Astrocyte (in vitro differentiated cells and primary cell): ENCODE data around the gene BASP1. TPM values are rescaled to one million over a fixed set of nuclear protein-coding genes. Genes with fewer than 3 reads are reported as not detected.

Source experiments
- DNase-seq: peaks from one replicate; pipeline ENCODE4 v3.0.0-alpha.2; 2010; ENCODE audit warnings: low read depth
- FAIRE-seq: peaks from 2 replicates; lab custom pipeline; 2011; peaks lifted over from hg19 to GRCh38; lab: Jason Lieb, UNC
- H2AFZ ChIP-seq: 2 replicates; pipeline ENCODE4 v1.6.0; 2012; ENCODE audit warnings: low read depth, low read length, inconsistent platforms
- H3K27ac ChIP-seq: 2 replicates; pipeline ENCODE4 v1.5.1; 2011; ENCODE audit warnings: low read depth, low read length, inconsistent platforms
- H3K27me3 ChIP-seq: 2 replicates; pipeline ENCODE4 v1.6.0; 2011; ENCODE audit warnings: low read length, inconsistent platforms; ENCODE audit not compliant: insufficient read depth
- H3K36me3 ChIP-seq: 2 replicates; pipeline ENCODE4 v1.5.1; 2011; ENCODE audit warnings: low read length, inconsistent platforms; ENCODE audit not compliant: insufficient read depth
- H3K4me1 ChIP-seq: 2 replicates; pipeline ENCODE4 v1.5.1; 2011; ENCODE audit warnings: low read length, inconsistent platforms; ENCODE audit not compliant: insufficient read depth
- H3K4me2 ChIP-seq: 2 replicates; pipeline ENCODE4 v1.6.0; 2012; ENCODE audit warnings: low read length, inconsistent platforms
- H3K4me3 ChIP-seq: 2 replicates; pipeline ENCODE4 v1.5.1; 2011; ENCODE audit warnings: low read depth, mild to moderate bottlenecking, low read length, inconsistent platforms; ENCODE audit not compliant: insufficient read depth
- H3K79me2 ChIP-seq: 2 replicates; pipeline ENCODE4 v1.6.0; 2012; ENCODE audit warnings: mild to moderate bottlenecking, low read length, inconsistent platforms; ENCODE audit not compliant: insufficient read depth
- H3K9ac ChIP-seq: 2 replicates; pipeline ENCODE4 v1.6.0; 2012; ENCODE audit warnings: mild to moderate bottlenecking, low read length, inconsistent platforms
- H3K9me3 ChIP-seq: 2 replicates; pipeline ENCODE4 v1.5.1; 2012; ENCODE audit warnings: low read depth, mild to moderate bottlenecking, low read length, inconsistent platforms; ENCODE audit not compliant: insufficient read depth
- H4K20me1 ChIP-seq: 2 replicates; pipeline ENCODE4 v1.6.0; 2012; ENCODE audit warnings: low read length, inconsistent platforms; ENCODE audit not compliant: insufficient read depth
- H3K27ac Mint-ChIP-seq: one replicate; pipeline ENCODE4 v1.8.0; 2021; ENCODE audit warnings: mild to moderate bottlenecking, mixed read lengths; ENCODE audit not compliant: unreplicated experiment
- H3K27me3 Mint-ChIP-seq: one replicate; pipeline ENCODE4 v1.8.0; 2021; ENCODE audit warnings: low read depth, mixed read lengths; ENCODE audit not compliant: unreplicated experiment
- H3K36me3 Mint-ChIP-seq: one replicate; pipeline ENCODE4 v1.8.0; 2021; ENCODE audit warnings: low read depth, mixed read lengths; ENCODE audit not compliant: unreplicated experiment
- H3K4me1 Mint-ChIP-seq: one replicate; pipeline ENCODE4 v1.8.0; 2021; ENCODE audit warnings: low read depth, mixed read lengths; ENCODE audit not compliant: unreplicated experiment
- H3K4me3 Mint-ChIP-seq: one replicate; pipeline ENCODE4 v1.8.0; 2021; ENCODE audit warnings: mild to moderate bottlenecking, moderate library complexity, mixed read lengths; ENCODE audit not compliant: unreplicated experiment
- H3K9me3 Mint-ChIP-seq: one replicate; pipeline ENCODE4 v1.8.0; 2021; ENCODE audit warnings: mild to moderate bottlenecking, mixed read lengths; ENCODE audit not compliant: unreplicated experiment
- EZH2 ChIP-seq: IDR thresholded peaks from 2 replicates; pipeline ENCODE4 v1.6.1; 2012; ENCODE audit warnings: mild to moderate bottlenecking, low read length, inconsistent platforms; ENCODE audit not compliant: insufficient read depth
- total RNA-seq: library from RNA; stranded (reverse); gene quantifications from 2 replicates; pipeline ENCODE4 v1.2.1, GENCODE V29; 2021
- TF ChIP-seq, protein P1 (sequence below): IDR thresholded peaks from 2 replicates; pipeline ENCODE4 v1.5.1; 2011; ENCODE audit warnings: low read depth, mild to moderate bottlenecking, inconsistent platforms, low read length, moderate library complexity; ENCODE audit not compliant: insufficient read depth

The BASP1 gene
- total RNA-seq, 1 donor from 2014 or later, result 273 TPM

DNA sequence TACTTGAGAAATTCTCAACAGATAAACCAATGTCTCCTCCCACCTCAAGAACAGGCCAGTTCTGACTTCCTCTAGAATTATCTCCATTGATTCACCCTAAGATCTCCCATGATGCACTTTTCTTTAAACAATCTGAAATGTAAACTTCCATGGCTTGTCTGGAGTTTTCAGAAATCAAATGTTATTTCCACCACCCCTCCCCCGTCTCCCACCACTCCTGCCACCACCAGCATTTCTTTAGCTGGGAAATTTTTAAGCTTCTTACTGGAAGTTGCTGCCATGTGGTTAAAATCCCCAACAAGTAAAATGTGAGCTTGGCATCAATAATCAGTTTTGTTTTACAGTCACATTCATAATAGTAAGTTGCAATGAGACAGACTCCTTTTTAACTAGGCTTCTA lies 32.8 kb upstream of the BASP1 start:
- Mint-ChIP-seq H3K4me1 (peaks cover 56% of the 10 kb centered on the region), H3K27me3 (no peaks in the 10 kb centered on the region), H3K9me3 (peaks cover 1% of the 10 kb centered on the region), H3K27ac (peak overlapping the region; percentile 82), H3K4me3 (no peak overlapping the region), H3K36me3 (no peaks in the 10 kb centered on the region)
- DNase-seq (peak; percentile 40), FAIRE-seq (no peak)
- H3K27me3 ChIP-seq, result no peaks in the 10 kb centered on the region
- no peak overlapping the region for H3K9ac ChIP-seq
- no peaks in the 10 kb centered on the region for H3K79me2 ChIP-seq
- no peak overlapping the region for H2AFZ ChIP-seq
- no peak overlapping the region for H3K4me3 ChIP-seq
- no peaks in the 10 kb centered on the region for H3K9me3 ChIP-seq
- H3K27ac ChIP-seq, result no peak overlapping the region
- peaks cover 45% of the 10 kb centered on the region for H3K4me1 ChIP-seq
- no peak overlapping the region for H3K4me2 ChIP-seq
- no peaks in the 10 kb centered on the region for H3K36me3 ChIP-seq
- no peaks in the 10 kb centered on the region for H4K20me1 ChIP-seq
- no peak for TF ChIP-seq EZH2
- TF ChIP-seq, protein P1, sequence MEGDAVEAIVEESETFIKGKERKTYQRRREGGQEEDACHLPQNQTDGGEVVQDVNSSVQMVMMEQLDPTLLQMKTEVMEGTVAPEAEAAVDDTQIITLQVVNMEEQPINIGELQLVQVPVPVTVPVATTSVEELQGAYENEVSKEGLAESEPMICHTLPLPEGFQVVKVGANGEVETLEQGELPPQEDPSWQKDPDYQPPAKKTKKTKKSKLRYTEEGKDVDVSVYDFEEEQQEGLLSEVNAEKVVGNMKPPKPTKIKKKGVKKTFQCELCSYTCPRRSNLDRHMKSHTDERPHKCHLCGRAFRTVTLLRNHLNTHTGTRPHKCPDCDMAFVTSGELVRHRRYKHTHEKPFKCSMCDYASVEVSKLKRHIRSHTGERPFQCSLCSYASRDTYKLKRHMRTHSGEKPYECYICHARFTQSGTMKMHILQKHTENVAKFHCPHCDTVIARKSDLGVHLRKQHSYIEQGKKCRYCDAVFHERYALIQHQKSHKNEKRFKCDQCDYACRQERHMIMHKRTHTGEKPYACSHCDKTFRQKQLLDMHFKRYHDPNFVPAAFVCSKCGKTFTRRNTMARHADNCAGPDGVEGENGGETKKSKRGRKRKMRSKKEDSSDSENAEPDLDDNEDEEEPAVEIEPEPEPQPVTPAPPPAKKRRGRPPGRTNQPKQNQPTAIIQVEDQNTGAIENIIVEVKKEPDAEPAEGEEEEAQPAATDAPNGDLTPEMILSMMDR, result no peak

DNA sequence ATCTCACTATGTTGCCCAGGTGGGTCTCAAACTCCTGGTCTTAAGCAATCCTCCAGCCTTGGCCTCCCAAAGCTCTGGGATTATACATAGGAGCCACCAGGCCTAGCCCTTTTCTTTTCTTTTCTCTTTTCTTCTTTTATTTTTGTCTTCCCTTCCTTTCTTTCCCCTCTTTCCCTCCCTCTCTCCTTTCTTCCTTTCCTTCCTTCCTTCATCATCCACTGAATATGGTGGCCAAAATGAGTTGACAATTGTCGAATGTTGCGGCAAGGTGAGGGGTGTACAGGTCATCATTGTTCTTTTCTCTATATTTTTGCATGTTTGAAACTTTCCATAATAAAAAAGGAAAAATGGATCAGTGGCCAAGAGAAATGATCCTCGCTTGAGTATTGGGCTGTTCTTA lies 32.1 kb upstream of the BASP1 start:
- Mint-ChIP-seq H3K4me3 (no peak overlapping the region), H3K36me3 (no peaks in the 10 kb centered on the region), H3K9me3 (peaks cover 1% of the 10 kb centered on the region), H3K27me3 (no peaks in the 10 kb centered on the region), H3K4me1 (peaks cover 61% of the 10 kb centered on the region), H3K27ac (peak overlapping the region; percentile 68)
- Histone ChIP-seq H4K20me1 (no peaks in the 10 kb centered on the region), H3K27ac (peak overlapping the region; percentile 59), H3K4me1 (peaks cover 51% of the 10 kb centered on the region), H3K4me3 (no peak overlapping the region), H3K36me3 (no peaks in the 10 kb centered on the region), H3K9me3 (no peaks in the 10 kb centered on the region), H3K79me2 (no peaks in the 10 kb centered on the region), H2AFZ (no peak overlapping the region), H3K9ac (peak overlapping the region; percentile 32), H3K4me2 (no peak overlapping the region), H3K27me3 (no peaks in the 10 kb centered on the region)
- no peak for FAIRE-seq
- TF ChIP-seq EZH2, result no peak
- TF ChIP-seq, protein P1, result no peak
- DNase-seq, result no peak

DNA sequence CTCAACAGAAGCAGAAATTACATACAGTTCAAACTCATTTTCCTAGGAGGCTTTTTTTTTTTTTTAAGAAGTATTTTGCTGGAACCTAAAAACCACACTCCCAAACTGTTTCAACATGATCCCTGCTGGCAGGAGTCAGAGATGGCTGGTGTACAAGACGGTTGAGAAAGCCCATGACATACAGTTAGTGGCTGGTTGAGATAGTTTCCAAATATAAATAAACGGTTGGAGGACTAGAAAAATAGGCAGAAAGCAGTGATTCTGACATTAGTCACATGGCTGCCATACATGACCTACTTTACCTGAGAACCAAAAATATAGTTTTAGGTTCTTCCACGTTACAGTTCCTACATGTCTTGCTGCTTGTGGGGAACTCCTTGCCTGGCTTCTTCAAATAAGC lies 31.7 kb upstream of the BASP1 start:
- H3K4me3 Mint-ChIP-seq, result no peak overlapping the region
- Histone ChIP-seq H3K36me3 (no peaks in the 10 kb centered on the region), H3K4me2 (no peak overlapping the region), H2AFZ (no peak overlapping the region), H3K79me2 (no peaks in the 10 kb centered on the region), H3K27ac (peak overlapping the region; percentile 59), H3K4me1 (peaks cover 49% of the 10 kb centered on the region), H3K9ac (peak overlapping the region; percentile 45), H3K27me3 (no peaks in the 10 kb centered on the region), H3K9me3 (no peaks in the 10 kb centered on the region), H4K20me1 (no peaks in the 10 kb centered on the region), H3K4me3 (no peak overlapping the region)
- no peaks in the 10 kb centered on the region for H3K27me3 Mint-ChIP-seq
- FAIRE-seq (peak; percentile 78), DNase-seq (peak; percentile 92)
- no peak for TF ChIP-seq EZH2
- TF ChIP-seq, protein P1, result no peak
- no peaks in the 10 kb centered on the region for H3K36me3 Mint-ChIP-seq
- H3K9me3 Mint-ChIP-seq, result no peaks in the 10 kb centered on the region
- H3K4me1 Mint-ChIP-seq, result peaks cover 60% of the 10 kb centered on the region
- peak overlapping the region; percentile 55 for H3K27ac Mint-ChIP-seq
